ENCODE results near the gene SKIL.

SKIL gene

DNA sequence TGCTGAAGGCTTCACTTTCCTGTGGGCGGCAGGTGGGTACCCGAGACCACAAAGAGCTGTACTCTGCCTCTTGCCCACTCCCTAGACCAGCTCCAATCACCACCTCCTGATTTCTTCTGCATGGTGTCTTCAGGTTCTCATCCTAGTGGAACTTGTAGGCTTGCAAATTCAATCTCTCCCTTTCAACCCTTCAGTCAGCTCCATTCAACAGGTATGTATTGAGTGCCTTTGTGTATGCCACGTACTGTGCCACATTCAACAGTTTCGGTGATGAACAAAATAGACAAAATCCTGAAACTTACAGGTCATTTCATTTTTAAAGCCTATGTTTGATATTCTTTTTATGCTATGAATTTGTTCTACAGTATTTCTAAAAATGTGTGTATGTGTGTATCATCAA lies 55.8 kb downstream of the SKIL start:
- DNase-seq, result no peak

GRCh38 chr3:170414202-170414663 lies 56.7 kb downstream of the SKIL start:
- DNase-seq, result peak; percentile 87

- DNase-seq, result peak; percentile 16
Measured at GRCh38 chr3:170417090-170417489, 59.6 kb downstream of the SKIL start.

- peak; percentile 80 for DNase-seq
Measured at GRCh38 chr3:170418422-170419398, 61.2 kb downstream of the SKIL start, which contains the start of gene CLDN11. Gene CLDN11 (plus strand): TSS chr3:170418868. CDS start chr3:170419067, 199 bp downstream.

DNA sequence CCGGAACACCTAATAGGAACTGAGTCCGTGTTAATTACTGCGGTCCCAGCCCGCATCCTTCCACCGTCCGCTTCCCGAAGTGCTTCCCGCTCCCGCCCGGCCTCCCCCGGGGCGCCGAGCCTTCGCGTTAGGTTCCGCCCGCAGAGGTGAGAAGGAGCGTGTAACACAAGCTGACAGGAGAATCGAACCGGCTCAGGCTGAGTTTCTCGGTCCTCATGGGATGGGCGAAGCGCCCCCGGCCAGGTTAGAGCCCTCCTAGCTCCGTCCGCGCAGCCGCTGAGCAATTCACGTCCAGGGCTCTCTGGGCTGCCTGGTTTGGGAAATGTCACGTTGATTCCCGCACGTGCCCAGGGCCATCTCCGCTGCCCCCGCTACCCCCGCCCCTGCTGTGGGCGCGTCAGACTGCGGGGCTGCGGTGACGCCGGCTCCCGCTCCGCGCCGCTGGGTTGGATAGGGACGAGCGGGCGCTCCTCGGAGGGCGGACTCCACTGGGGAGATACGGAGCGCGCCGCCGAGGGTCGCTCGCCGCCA lies 62.1 kb downstream of the SKIL start:
- no peak for DNase-seq

DNA sequence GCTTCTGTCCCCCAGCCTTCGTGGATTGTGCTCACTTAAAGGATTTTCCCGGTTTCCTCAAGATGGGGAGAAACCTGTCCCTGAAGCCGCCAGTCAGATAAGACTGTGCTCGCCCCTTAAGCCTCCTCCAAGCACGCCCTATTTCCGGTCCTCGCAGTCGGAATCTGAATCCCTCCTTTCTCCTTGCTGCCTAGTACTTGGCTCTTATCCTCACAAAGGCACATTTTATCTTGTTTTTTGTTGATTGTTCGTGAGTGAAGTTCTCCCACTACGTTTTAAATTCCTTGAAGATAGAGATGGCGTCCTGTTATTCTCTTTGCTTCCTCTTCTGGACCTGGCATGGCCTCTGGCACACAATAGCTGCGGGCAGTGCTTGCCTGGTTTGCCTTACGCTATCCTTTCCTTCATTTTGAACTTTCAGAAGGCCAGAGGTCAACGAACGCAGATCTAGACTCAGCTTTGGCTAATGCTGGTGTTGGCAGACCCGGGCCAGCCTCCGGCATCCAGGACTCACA lies 62.8 kb downstream of the SKIL start:
- no peak for DNase-seq

GRCh38 chr3:170421111-170421641 lies 63.7 kb downstream of the SKIL start:
- DNase-seq, result no peak

- no peak for DNase-seq
Measured at GRCh38 chr3:170421758-170422157, 64.2 kb downstream of the SKIL start.

DNA sequence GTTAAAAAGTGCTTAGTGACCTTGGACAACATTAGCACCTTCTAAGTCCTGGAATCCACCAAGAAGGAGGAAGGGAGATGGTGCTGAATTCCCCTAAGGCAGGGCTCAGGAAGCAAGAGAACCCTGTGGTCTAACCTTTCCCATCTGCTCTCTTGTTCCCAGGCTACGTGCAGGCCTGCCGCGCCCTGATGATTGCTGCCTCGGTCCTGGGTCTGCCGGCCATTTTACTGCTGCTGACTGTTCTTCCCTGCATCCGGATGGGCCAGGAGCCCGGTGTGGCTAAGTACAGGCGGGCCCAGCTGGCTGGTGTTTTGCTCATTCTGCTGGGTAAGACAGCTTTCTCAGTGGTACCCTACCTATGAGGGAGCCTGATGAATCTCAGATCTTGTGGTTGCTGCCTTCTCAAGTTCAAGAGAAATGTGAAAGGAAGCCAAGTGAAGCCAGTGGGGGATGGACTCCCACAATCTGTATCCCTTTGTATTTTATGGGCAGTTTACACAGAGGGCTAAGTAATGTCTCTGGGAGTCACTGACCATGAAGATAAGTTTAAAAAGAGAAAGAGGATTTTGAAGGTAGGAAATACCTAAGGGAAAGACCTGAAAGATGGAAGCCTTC lies 65.6 kb downstream of the SKIL start:
- no peak for DNase-seq

DNA sequence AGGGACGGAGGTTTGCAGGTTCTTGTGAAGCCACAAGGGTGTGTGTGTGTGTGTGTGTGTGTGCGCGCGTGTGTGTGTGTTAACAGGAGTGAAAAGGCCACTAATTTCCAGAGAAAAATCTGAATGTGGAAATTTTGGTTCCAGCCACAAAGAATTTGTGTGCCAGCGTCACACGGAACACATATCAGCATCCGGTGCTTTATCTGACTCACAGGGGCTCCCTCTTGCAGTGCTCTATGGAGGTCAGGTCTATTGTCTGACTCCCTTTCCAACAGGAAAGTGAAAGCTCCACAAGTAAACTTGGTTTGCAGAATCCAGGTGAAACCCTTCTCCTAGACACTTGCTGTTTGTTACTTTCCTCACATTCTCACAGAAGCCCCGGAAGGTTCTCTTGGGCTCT lies 67.4 kb downstream of the SKIL start:
- DNase-seq, result no peak

DNA sequence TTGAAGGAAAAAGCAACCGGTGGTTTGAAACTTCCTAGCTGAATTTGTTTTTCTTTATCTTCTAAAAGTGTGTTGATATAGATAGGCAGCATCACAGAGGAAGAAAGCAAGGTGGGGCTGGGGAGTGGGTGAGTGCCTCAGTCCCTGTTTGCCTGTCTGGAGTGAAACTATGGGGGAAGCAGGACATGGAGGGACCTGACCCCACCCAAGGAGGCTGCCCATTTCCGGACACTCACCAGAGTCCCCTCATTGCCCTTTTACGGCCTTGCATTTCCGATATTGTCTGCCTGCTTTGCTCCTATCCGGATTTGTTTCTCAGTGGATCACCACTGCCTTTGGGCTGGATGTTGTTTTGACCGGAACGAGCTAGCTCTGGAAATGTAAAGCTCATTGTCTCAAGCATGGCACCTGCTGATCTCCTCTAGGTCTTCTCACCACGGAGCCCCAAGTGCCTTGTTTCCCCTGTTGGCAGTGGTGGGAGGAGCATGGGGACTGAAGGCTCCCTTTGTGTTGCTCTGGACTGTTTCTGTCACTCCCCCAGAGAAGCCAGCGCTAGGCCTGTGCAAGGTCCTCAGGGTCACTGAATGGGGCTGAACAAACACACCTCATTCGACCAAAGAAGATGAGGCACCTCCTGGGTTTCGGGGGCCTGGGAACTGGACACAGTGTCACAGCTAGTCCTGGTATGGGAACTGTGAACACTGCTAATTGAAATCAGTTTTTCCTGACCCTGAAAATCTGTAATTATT lies 68.2 kb downstream of the SKIL start:
- DNase-seq, result peak; percentile 21

DNA sequence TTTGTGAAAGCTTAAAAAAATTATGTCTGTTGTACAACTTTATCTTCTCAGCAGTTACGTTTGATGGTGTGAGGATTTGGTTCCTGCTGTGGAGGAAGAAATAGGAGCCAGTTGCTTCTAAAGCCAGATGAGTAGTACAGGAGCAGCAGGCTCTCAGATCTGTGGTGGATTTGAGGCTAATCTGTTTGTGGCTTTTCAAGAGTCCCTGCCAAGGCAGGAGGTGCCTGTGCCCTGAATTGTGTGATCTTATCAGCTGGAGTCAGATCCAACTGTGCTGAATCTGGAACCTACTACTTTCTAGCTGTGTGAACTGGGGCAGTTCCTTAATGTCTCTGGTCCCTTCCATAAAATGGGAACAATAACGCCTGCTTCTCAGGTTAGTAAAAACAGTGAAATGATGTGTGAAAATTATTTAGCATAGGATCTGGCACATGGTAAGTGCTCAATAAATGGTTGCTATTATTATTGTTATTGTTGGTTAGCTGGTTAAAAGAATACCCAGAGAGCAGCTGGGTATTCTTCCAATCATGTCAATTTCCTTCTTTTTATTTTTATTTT lies 68.8 kb downstream of the SKIL start:
- peak; percentile 71 for DNase-seq

DNA sequence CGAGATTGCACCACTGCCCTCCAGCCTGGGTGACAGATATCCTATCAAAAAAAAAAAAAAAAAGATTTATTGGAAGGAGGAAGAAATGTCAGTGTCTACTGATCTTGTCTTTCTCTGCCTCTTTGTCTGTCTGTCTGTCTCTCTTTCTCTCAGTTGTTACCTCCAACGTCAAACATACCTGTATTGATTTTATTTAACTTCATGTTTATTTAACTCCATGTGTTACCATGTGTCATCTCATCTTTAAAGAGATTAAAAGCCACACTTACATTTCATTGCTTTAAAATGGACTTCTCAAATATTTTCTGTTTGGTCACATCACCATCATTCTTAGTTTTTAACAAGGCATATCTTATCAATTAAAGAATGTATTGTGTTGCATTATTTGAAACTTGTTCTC lies 70.6 kb downstream of the SKIL start:
- DNase-seq, result no peak

DNA sequence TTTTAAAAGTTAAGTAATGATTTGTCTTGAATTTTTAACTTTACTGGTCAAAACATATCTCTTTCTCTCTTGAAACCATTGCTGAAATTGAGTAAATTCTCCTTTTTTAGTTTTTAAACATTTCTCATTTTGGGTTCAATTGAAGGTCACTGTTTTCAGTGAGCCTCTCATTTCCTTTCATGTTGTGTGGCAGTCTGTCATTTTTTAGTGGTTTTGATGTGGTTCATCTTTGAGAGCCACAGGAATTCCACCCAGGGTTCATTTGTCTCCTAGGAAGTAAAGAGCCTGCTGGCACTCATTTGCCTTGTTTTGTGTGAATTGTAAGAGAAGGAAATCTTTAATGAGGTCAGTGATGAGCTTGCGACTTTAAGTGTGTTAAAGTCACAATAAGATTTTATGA lies 71.5 kb downstream of the SKIL start:
- no peak for DNase-seq

GRCh38 chr3:170431054-170431453 lies 73.5 kb downstream of the SKIL start:
- no peak for DNase-seq

- no peak for DNase-seq
Measured at GRCh38 chr3:170432416-170432815, 74.9 kb downstream of the SKIL start.

GRCh38 chr3:170436697-170437096 lies 79.2 kb downstream of the SKIL start:
- DNase-seq, result no peak

- no peak for DNase-seq
Measured at GRCh38 chr3:170437176-170437575, 79.7 kb downstream of the SKIL start.

DNA sequence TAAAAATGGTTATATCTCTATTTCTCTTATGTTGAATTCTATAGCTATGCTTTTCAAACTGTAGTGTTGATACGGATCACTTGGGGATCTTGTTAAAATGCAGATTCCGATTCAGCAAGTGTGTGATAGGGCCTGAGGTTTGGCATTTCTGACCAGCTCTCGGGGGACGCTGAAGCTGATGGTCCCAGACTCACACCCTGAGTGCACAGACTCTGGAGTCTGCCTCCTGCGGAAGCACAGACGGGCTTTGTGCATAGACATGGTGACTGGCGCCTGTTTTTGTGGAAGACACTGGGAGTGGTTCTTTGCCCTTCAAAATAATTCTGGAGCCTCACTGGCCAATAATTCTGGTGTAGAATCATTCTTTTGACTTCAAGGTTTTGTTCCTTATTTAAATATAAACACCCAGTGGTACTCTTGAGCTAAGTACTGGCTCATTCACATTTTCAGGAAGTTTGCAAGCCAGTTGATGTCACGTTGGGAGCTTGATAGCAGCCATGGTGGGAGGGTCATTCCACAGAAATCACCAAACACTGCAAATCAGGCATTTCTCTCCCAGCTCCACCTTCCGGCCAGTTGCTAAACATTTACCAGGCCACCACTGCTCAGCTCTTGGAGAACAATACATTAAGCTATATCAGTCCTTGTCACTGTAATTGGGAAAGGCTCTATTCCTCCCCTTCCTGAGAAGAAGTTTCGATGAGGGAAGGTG lies 80.3 kb downstream of the SKIL start:
- DNase-seq, result no peak

- DNase-seq, result no peak
Measured at GRCh38 chr3:170438836-170439235, 81.3 kb downstream of the SKIL start.

DNA sequence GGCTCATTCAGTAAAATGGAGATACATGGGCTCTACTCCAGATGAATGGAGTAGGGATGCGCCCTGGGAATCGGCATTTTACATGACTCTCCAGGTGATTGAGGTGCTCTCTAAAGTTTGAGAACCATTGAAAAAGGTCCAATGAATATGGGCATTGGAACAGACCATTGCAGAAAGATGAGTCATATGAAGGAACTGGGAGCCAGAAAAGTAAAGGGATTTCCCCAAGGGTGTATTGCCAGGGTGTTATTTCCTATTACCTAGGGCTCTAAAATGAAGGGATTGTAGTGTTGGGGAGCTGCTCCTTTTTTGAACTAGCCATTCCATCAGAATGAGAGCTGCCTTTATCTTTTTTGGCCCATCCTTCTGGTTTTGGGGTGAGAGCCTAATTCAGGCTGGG lies 82.8 kb downstream of the SKIL start:
- no peak for DNase-seq

- no peak for DNase-seq
Measured at GRCh38 chr3:170441412-170441811, 83.9 kb downstream of the SKIL start.

Measured in NCI-H82 (cell line).